Measurements from ENCODE around the gene SLC35F3.

DNA sequence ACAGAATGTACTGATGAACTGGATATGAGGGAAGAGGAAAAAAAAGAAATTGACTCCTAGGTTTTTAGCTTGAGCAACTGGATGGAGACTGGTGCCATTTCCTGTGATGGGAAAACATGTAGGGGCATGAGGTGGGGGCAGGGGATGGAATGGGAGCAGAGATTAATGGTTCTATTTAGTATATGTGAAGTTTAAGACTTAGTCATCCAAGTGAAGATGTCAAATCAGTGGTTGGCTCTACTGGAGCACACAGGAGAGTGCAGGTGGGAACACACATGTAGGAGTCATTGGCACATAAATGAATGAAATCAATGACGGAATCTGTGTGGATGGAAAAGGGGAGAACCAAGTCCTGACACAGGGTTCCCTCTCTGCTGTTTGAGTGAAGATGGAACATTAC is 244.3 kb downstream of the SLC35F3 start:
- TF ChIP-seq EZH2 (IDR thresholded peaks at IDR 0.05; ENCODE audit: low read depth, unreplicated experiment) (no peak), EZH2phosphoT487 (IDR thresholded peaks at IDR 0.05; ENCODE audit: unreplicated experiment) (no peak), POLR2AphosphoS5 (IDR thresholded peaks at IDR 0.05; ENCODE audit: low read depth) (no peak), ZNF331 (CRISPR knock-in tag; IDR thresholded peaks at IDR 0.05; ENCODE audit: low read depth) (no peak), JUNB (IDR thresholded peaks at IDR 0.05; ENCODE audit: unreplicated experiment) (no peak), CREB1 (CRISPR knock-in tag; IDR thresholded peaks at IDR 0.05; ENCODE audit: low read depth) (no peak), ZNF114 (CRISPR knock-in tag; IDR thresholded peaks at IDR 0.05) (no peak), NANOG (IDR thresholded peaks at IDR 0.05; ENCODE audit: borderline replicate concordance) (no peak)
- TF ChIP-seq, protein P1, sequence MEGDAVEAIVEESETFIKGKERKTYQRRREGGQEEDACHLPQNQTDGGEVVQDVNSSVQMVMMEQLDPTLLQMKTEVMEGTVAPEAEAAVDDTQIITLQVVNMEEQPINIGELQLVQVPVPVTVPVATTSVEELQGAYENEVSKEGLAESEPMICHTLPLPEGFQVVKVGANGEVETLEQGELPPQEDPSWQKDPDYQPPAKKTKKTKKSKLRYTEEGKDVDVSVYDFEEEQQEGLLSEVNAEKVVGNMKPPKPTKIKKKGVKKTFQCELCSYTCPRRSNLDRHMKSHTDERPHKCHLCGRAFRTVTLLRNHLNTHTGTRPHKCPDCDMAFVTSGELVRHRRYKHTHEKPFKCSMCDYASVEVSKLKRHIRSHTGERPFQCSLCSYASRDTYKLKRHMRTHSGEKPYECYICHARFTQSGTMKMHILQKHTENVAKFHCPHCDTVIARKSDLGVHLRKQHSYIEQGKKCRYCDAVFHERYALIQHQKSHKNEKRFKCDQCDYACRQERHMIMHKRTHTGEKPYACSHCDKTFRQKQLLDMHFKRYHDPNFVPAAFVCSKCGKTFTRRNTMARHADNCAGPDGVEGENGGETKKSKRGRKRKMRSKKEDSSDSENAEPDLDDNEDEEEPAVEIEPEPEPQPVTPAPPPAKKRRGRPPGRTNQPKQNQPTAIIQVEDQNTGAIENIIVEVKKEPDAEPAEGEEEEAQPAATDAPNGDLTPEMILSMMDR (conservative IDR thresholded peaks at IDR 0.05; ENCODE audit: low read depth in 2 of 2): no peak
- TF ChIP-seq, protein P2, sequence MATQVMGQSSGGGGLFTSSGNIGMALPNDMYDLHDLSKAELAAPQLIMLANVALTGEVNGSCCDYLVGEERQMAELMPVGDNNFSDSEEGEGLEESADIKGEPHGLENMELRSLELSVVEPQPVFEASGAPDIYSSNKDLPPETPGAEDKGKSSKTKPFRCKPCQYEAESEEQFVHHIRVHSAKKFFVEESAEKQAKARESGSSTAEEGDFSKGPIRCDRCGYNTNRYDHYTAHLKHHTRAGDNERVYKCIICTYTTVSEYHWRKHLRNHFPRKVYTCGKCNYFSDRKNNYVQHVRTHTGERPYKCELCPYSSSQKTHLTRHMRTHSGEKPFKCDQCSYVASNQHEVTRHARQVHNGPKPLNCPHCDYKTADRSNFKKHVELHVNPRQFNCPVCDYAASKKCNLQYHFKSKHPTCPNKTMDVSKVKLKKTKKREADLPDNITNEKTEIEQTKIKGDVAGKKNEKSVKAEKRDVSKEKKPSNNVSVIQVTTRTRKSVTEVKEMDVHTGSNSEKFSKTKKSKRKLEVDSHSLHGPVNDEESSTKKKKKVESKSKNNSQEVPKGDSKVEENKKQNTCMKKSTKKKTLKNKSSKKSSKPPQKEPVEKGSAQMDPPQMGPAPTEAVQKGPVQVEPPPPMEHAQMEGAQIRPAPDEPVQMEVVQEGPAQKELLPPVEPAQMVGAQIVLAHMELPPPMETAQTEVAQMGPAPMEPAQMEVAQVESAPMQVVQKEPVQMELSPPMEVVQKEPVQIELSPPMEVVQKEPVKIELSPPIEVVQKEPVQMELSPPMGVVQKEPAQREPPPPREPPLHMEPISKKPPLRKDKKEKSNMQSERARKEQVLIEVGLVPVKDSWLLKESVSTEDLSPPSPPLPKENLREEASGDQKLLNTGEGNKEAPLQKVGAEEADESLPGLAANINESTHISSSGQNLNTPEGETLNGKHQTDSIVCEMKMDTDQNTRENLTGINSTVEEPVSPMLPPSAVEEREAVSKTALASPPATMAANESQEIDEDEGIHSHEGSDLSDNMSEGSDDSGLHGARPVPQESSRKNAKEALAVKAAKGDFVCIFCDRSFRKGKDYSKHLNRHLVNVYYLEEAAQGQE (IDR thresholded peaks at IDR 0.05; ENCODE audit: unreplicated experiment): no peak
- TF ChIP-seq, protein P3, sequence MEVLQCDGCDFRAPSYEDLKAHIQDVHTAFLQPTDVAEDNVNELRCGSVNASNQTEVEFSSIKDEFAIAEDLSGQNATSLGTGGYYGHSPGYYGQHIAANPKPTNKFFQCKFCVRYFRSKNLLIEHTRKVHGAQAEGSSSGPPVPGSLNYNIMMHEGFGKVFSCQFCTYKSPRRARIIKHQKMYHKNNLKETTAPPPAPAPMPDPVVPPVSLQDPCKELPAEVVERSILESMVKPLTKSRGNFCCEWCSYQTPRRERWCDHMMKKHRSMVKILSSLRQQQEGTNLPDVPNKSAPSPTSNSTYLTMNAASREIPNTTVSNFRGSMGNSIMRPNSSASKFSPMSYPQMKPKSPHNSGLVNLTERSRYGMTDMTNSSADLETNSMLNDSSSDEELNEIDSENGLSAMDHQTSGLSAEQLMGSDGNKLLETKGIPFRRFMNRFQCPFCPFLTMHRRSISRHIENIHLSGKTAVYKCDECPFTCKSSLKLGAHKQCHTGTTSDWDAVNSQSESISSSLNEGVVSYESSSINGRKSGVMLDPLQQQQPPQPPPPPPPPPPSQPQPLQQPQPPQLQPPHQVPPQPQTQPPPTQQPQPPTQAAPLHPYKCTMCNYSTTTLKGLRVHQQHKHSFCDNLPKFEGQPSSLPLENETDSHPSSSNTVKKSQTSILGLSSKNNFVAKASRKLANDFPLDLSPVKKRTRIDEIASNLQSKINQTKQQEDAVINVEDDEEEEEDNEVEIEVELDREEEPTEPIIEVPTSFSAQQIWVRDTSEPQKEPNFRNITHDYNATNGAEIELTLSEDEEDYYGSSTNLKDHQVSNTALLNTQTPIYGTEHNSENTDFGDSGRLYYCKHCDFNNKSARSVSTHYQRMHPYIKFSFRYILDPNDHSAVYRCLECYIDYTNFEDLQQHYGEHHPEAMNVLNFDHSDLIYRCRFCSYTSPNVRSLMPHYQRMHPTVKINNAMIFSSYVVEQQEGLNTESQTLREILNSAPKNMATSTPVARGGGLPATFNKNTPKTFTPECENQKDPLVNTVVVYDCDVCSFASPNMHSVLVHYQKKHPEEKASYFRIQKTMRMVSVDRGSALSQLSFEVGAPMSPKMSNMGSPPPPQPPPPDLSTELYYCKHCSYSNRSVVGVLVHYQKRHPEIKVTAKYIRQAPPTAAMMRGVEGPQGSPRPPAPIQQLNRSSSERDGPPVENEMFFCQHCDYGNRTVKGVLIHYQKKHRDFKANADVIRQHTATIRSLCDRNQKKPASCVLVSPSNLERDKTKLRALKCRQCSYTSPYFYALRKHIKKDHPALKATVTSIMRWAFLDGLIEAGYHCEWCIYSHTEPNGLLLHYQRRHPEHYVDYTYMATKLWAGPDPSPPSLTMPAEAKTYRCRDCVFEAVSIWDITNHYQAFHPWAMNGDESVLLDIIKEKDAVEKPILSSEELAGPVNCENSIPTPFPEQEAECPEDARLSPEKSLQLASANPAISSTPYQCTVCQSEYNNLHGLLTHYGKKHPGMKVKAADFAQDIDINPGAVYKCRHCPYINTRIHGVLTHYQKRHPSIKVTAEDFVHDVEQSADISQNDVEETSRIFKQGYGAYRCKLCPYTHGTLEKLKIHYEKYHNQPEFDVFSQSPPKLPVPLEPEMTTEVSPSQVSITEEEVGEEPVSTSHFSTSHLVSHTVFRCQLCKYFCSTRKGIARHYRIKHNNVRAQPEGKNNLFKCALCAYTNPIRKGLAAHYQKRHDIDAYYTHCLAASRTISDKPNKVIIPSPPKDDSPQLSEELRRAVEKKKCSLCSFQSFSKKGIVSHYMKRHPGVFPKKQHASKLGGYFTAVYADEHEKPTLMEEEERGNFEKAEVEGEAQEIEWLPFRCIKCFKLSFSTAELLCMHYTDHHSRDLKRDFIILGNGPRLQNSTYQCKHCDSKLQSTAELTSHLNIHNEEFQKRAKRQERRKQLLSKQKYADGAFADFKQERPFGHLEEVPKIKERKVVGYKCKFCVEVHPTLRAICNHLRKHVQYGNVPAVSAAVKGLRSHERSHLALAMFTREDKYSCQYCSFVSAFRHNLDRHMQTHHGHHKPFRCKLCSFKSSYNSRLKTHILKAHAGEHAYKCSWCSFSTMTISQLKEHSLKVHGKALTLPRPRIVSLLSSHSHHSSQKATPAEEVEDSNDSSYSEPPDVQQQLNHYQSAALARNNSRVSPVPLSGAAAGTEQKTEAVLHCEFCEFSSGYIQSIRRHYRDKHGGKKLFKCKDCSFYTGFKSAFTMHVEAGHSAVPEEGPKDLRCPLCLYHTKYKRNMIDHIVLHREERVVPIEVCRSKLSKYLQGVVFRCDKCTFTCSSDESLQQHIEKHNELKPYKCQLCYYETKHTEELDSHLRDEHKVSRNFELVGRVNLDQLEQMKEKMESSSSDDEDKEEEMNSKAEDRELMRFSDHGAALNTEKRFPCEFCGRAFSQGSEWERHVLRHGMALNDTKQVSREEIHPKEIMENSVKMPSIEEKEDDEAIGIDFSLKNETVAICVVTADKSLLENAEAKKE (CRISPR knock-in tag; IDR thresholded peaks at IDR 0.05): no peak
- TF ChIP-seq, protein P4, sequence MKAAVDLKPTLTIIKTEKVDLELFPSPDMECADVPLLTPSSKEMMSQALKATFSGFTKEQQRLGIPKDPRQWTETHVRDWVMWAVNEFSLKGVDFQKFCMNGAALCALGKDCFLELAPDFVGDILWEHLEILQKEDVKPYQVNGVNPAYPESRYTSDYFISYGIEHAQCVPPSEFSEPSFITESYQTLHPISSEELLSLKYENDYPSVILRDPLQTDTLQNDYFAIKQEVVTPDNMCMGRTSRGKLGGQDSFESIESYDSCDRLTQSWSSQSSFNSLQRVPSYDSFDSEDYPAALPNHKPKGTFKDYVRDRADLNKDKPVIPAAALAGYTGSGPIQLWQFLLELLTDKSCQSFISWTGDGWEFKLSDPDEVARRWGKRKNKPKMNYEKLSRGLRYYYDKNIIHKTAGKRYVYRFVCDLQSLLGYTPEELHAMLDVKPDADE (IDR thresholded peaks at IDR 0.05): no peak
